Ovary (tissue), 9 donors: ENCODE measurements around the gene BRAP. TPM values are rescaled to one million over a fixed set of nuclear protein-coding genes. Genes with fewer than 3 reads are reported as not detected.
A peak's percentile ranks its signal among the peaks of the same experiment; 100 is the strongest.
"Not testable (repeated sequence)": the region's sequence is repeated elsewhere in the genome, so short reads cannot be mapped to it uniquely, and the experiment has no call there.

ENCODE experiments used
- DNase-seq, 5 donors: peaks; one replicate each; pipeline ENCODE4 v3.0.0-alpha.2; 2019 to 2020
- H3K27ac ChIP-seq, 2 donors: fragments of 200-600 bp; one replicate each; pipeline versions ENCODE4 v1.5.1 to v1.8.0; 2019 to 2022
- H3K27me3 ChIP-seq: fragments of 200-600 bp; one replicate; pipeline ENCODE4 v1.8.0; 2022
- H3K36me3 ChIP-seq: fragments of 200-600 bp; sonication (generic); one replicate; pipeline ENCODE4 v1.5.1; 2019
- H3K4me1 ChIP-seq: one replicate; pipeline ENCODE4 v1.8.1; 2013; ENCODE audit warnings: mild to moderate bottlenecking, moderate library complexity; ENCODE audit not compliant: insufficient read depth
- H3K4me3 ChIP-seq: fragments of 200-600 bp; sonication (generic); one replicate; pipeline ENCODE4 v1.5.1; 2017
- H3K9me3 ChIP-seq, 2 donors: fragments of 200-600 bp in 1 of 2; sonication (generic) in 1 of 2; one replicate each; pipeline versions ENCODE4 v1.5.1 to v1.8.1; 2013 to 2019; ENCODE audit warnings: mild to moderate bottlenecking in 1 of 2, moderate library complexity in 1 of 2
- EP300 ChIP-seq: sonication (generic); formaldehyde crosslinking; IDR thresholded peaks from one replicate; pipeline ENCODE4 v1.6.1; 2017; ENCODE audit warnings: antibody characterized with exemption
- POLR2A ChIP-seq: fragments of 450-650 bp; IDR thresholded peaks from one replicate; pipeline ENCODE4 v1.6.1; 2017; ENCODE audit warnings: antibody characterized with exemption, mild to moderate bottlenecking, moderate library complexity
- WGBS, 3 donors: extraction: QIAGEN DNeasy Blood & Tissue Kit in 1 of 3; methylation state at CpG; one replicate each; pipeline versions ENCODE4 v1.1.5 to v1.1.7; 2013 to 2017; 5-methylcytosine and 5-hydroxymethylcytosine counted together
- intact Hi-C, 4 donors: fragments of 100-400 bp; cut with DNase I; formaldehyde crosslinking; loops; one replicate each; pipeline versions ENCODE4 v1.11.0 to v1.15.1; 2022 to 2023
- polyA plus RNA-seq, 2 donors: library from polyadenylated mRNA; stranded (reverse); fragments of 200-250 nt in 1 of 2; fragments of 350-450 nt in 1 of 2; fragmentation: Illumina TruSeq in 1 of 2; extraction: RNeasy Lipid Tissue Mini Kit (QIAGEN cat#74804) in 1 of 2; gene quantifications; one replicate each; pipeline ENCODE4 v1.2.3, GENCODE V29; 2013 to 2014
- total RNA-seq, 7 donors: library from RNA; depleted of rRNA in 2 of 7; stranded (reverse); fragments of >200 nt in 2 of 7; fragmentation: NEBNext Ultra II Directional in 3 of 7; extraction: Animal tissue kit (Norgen Biotek cat#: 25700) in 3 of 7; gene quantifications; one replicate each; pipeline versions ENCODE4 v1.1.0 to v1.2.4, GENCODE V29; 2016 to 2023
- TF ChIP-seq, protein P1 (sequence below), 3 donors: fragments of 450-650 bp in 2 of 3; fragments of 200-600 bp in 1 of 3; IDR thresholded peaks; one replicate each; pipeline versions ENCODE4 v1.5.1 to v1.8.0; 2016 to 2022; ENCODE audit warnings: antibody characterized with exemption in 3 of 3, mild to moderate bottlenecking in 1 of 3
- donor health status: DM: no; HTN: no; CAD: no; lungs with moderate emphysema.
- donor health status: DM: no; HTN: no; CAD: no.
- donor health status: Bipolar disorder and iron deficiency.
- donor health status: DM: yes; HTN: yes; CAD: no.
- donor health status: DM: no; HTN: no; CAD: no.
- donor health status: DM: yes; HTN: yes; CAD: no.

Gene BRAP
- total and polyA plus RNA-seq, 9 donors = 9.5 to 24.4 (median 16.9) TPM

DNA sequence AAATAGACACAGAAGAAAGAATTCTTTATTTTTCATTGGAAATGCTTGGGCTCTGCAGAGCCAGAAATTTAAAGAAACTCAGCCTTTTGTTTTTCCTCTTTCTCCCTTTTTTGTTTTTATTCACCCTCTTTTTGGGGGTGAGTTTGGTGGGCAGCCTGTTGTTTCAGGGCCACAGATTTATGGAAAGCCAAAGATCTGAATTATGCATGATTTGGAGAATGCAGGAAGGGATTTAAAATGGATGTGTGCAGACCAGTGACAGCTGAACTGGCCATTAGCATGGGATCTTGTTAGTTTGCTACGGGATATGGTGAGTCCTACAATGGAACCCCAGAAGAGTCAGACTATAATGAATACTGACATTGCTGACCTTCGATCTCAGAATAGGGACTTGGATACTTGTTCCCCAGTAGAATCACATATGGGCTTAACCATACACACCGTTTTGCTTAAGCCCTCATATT lies 79.0 kb downstream of the BRAP start:
- Histone ChIP-seq H3K36me3 (no peaks in the 10 kb centered on the region), H3K9me3 (no peaks in the 10 kb centered on the region), H3K27me3 (no peaks in the 10 kb centered on the region), H3K4me3 (no peak overlapping the region), H3K27ac (no peak overlapping the region), H3K4me1 (no peaks in the 10 kb centered on the region)
- TF ChIP-seq EP300 = no peak
- no peak for TF ChIP-seq POLR2A
- TF ChIP-seq, protein P1, sequence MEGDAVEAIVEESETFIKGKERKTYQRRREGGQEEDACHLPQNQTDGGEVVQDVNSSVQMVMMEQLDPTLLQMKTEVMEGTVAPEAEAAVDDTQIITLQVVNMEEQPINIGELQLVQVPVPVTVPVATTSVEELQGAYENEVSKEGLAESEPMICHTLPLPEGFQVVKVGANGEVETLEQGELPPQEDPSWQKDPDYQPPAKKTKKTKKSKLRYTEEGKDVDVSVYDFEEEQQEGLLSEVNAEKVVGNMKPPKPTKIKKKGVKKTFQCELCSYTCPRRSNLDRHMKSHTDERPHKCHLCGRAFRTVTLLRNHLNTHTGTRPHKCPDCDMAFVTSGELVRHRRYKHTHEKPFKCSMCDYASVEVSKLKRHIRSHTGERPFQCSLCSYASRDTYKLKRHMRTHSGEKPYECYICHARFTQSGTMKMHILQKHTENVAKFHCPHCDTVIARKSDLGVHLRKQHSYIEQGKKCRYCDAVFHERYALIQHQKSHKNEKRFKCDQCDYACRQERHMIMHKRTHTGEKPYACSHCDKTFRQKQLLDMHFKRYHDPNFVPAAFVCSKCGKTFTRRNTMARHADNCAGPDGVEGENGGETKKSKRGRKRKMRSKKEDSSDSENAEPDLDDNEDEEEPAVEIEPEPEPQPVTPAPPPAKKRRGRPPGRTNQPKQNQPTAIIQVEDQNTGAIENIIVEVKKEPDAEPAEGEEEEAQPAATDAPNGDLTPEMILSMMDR (IDR thresholded peaks at IDR 0.05) = no peak
- no peak for DNase-seq
- 77 to 81% (median 77%) methylated on average over 3 of the region's 3 CpGs for WGBS, 3 donors
- intact Hi-C loops = no loop called here

DNA sequence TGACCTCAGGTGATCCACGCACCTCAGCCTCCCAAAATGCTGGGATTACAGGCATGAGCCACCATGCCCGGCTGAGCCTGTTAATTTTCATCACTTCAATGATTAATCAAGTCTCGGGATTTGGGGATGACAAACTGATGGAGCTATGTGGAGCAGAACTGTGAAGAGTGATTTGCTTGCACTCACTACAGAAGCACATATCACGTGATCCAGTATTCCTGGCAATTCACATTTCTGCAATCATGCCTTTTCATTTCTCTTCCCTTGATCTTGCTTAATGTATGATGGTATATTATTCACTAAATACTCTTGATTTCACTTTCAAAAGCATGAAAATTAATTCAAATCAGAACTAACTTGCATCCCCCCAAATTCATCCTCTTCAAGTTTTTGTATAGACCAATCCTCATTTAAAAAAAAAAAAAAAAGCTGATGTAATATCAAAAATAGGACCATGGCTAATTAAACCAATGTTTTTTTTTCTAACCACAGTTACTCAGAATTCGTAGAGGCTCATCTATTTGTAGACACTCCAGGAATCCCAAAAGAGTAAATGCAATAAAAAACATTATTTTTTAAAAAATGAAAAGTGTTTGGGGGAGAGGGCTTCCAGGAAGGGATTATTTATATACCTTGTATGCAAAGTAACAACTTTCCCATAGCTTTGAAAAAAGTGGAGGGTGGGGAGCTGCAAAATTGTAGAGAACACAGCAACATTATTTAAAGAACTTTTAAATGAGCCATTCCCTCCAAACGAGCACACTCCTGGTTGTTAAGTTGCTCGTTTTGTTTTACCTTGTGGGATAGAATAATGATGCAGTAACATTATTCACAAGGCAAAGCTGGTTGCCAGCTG lies 79.6 kb downstream of the BRAP start:
- WGBS, 3 donors = 77 to 80% (median 80%) methylated on average over 7 of the region's 7 CpGs
- Histone ChIP-seq H3K4me3 (no peak overlapping the region), H3K4me1 (no peaks in the 10 kb centered on the region), H3K9me3 (no peaks in the 10 kb centered on the region), H3K36me3 (no peaks in the 10 kb centered on the region), H3K27me3 (no peaks in the 10 kb centered on the region), H3K27ac (no peak overlapping the region)
- DNase-seq = no peak
- TF ChIP-seq POLR2A (no peak), EP300 (no peak)
- TF ChIP-seq, protein P1 (IDR thresholded peaks at IDR 0.05) = no peak
- intact Hi-C loops = no loop called here

DNA sequence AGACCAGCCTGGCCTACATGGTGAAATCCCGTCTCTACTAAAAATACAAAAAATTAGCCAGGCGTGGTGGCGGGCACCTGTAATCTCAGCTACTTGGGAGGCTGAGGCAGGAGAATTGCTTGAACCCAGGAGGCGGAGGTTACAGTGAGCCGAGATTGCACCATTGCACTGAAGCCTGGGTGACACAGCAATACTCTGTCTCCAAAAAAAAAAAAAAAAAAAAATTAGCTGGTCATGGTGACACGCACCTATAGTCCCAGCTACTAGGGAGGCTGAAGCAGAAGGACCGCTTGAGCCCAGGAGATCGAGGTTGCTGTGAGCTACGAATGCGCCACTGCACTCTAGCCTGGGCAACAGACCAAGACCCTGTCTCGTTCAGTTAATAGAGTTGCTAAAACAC lies 82.9 kb downstream of the BRAP start:
- 95 to 96% (median 95%) methylated on average over 11 of the region's 11 CpGs for WGBS, 3 donors
- H3K4me3 ChIP-seq, DNase-seq, H3K36me3 ChIP-seq, H3K9me3 ChIP-seq, H3K4me1 ChIP-seq, H3K27ac ChIP-seq, intact Hi-C loops, H3K27me3 ChIP-seq: not testable (repeated sequence)

DNA sequence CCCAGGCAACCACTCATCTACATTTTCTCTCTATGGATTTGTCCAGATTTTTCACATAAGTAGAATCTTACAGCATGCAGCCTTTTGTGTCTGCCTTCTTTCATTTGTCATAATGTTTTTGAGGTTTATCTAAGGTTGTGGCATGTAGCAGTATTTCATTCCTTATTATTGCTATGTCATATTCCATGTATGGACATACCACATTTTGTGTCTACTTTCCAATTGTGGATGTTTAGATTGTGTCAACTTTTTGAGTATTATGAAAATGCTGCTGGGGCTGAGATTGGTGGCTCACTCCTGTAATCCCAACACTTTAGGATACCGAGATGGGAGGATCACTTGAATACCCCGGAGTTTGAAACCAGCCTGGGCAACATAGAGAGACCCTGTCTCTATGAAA lies 83.4 kb downstream of the BRAP start:
- peaks cover 1% of the 10 kb centered on the region for H3K4me1 ChIP-seq
- intact Hi-C loops = no loop called here
- TF ChIP-seq, protein P1 (IDR thresholded peaks at IDR 0.05) = no peak
- TF ChIP-seq POLR2A = no peak
- no peak for TF ChIP-seq EP300

DNA sequence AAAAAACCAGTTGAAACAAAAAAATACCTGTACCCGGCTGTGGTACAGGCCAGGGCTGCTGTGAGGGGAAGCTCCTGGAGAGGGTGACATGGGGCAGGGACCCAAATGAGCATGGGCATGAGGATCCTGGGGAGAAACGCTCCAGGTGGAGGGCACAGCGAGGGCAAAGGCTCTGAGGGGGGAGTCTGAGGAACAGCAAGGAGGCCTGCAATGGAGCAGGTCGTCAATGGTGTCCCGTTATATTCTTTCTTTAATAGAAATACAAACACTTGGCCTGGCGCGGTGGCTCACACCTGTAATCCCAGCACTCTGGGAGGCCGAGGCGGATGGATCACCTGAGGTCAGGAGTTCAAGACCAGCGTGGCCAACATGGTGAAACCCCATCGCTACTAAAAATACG lies 84.8 kb downstream of the BRAP start:
- DNase-seq = peak in 1 of 5 donors; percentile 23
- 92 to 94% (median 93%) methylated on average over 12 of the region's 12 CpGs for whole genome bisulfite sequencing, 3 donors
- H3K36me3 ChIP-seq, H3K4me1 ChIP-seq, H3K27me3 ChIP-seq, H3K27ac ChIP-seq, H3K9me3 ChIP-seq, H3K4me3 ChIP-seq, intact Hi-C loops: not testable (repeated sequence)

More for the DNA sequence above, 83.4 kb downstream of the BRAP start:
- H3K36me3 ChIP-seq = no peaks in the 10 kb centered on the region
- no peak overlapping the region for H3K4me3 ChIP-seq
- H3K27ac ChIP-seq = no peak overlapping the region
- DNase-seq = no peak
- H3K9me3 ChIP-seq = no peaks in the 10 kb centered on the region
- 97 to 98% (median 97%) methylated on average over 2 of the region's 2 CpGs for whole genome bisulfite sequencing, 3 donors
- H3K27me3 ChIP-seq = no peaks in the 10 kb centered on the region
